VCaP (cell line): ENCODE data around the gene SLC2A6.

Experiments used
- H3K27ac ChIP-seq: fragments of 450-650 bp; 2 replicates; pipeline ENCODE4 v1.5.1; 2017
- CTCF ChIP-seq: fragments of 450-650 bp; conservative IDR thresholded peaks from 2 replicates; pipeline ENCODE4 v1.5.1; 2017; ENCODE audit warnings: mild to moderate bottlenecking, moderate library complexity

The SLC2A6 gene

DNA sequence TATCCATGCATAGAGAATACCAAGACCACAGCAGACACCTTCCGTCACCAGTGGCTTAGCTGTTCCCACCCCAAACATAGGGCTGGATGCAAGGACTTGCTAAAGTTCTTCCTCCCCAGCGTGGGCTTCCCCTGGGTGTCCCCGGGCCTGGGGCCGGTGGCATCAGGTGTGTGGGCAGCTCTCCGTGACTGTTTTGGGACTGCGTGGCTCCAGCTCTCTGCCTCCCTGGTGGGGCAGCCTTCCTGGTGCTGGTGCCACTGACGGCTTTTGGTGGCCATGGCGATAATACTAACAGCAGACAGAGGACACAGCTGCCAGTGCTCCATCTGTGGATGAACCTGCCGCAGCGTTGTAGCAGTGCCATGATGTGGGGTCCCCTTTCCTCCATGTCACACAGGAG lies 14.3 kb downstream of the SLC2A6 start:
- TF ChIP-seq CTCF = no peak
- no peak overlapping the region for H3K27ac ChIP-seq

DNA sequence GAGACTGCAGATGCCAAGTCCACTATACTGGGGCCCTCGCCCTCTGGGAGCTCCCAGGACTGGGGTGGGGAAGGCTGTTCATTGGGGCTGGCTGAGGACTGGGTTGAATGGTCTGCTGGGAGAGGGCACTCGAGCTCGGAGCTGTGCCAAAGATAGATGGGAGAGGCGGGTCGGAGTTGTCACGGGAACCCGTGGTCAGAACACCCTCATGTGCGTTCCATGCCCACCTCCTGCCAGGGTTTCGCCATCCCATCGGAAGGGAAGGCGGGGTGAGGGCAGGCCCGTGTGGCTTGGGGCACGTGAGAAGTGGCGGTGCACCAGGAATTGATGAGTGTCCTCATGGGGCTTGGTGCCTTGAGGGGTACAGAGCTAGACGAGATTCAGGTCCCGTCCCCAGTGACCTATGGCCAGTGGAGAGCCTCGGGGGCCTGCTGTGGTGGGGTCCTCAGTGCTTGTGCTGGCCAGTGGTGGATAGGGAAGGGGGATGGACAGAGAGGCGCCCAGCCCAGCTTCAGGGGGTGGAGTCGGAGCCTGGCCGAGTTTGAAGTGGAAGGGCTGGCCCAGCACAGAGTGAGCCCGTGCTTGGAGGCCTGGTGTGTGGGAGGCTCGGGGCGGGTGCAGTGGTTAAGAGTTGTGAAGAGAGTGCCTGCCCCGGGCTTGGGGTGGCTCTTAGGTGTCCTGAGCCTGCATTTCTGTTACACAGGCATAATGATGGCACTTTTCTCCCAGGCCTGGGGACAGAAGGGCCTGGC lies 14.9 kb downstream of the SLC2A6 start:
- TF ChIP-seq CTCF = no peak
- no peak overlapping the region for H3K27ac ChIP-seq

DNA sequence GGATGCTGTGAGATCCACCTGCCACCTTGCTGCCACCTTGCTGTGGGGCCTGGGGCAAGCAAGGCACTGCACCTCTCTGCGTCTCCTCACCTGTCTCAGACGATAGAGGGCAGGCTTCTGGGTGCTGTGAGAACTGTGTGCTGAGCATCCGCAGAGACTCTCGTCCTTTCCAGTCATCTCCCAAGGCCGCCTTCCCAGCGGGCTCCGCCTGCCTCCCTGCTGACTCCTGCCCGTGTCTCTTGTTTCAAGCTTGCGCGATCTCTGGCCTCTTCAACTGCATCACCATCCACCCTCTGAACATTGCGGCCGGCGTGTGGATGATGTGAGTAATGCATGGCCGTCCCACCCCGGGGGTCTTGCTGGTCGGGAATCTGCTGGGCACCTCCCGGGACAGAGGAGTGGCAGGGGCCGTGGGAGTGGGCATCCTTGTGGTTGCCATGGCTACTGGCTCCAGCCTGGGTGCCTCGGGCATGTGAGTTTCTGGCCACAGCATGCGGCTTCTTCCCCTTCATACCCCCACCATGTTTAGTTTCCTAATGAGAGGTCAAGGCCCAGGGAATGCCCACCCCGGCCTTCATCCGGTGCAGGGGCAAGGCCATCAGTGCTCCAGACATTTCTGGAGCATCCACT lies 15.6 kb downstream of the SLC2A6 start:
- TF ChIP-seq CTCF = peak; percentile 62
- no peak overlapping the region for H3K27ac ChIP-seq

GRCh38 chr9:133461975-133462374 lies 16.9 kb downstream of the SLC2A6 start:
- TF ChIP-seq CTCF = no peak
- peak overlapping the region; percentile 98 for H3K27ac ChIP-seq

- peak overlapping the region; percentile 98 for H3K27ac ChIP-seq
- TF ChIP-seq CTCF = no peak
Observed at GRCh38 chr9:133460405-133461175, 18.3 kb downstream of the SLC2A6 start.

DNA sequence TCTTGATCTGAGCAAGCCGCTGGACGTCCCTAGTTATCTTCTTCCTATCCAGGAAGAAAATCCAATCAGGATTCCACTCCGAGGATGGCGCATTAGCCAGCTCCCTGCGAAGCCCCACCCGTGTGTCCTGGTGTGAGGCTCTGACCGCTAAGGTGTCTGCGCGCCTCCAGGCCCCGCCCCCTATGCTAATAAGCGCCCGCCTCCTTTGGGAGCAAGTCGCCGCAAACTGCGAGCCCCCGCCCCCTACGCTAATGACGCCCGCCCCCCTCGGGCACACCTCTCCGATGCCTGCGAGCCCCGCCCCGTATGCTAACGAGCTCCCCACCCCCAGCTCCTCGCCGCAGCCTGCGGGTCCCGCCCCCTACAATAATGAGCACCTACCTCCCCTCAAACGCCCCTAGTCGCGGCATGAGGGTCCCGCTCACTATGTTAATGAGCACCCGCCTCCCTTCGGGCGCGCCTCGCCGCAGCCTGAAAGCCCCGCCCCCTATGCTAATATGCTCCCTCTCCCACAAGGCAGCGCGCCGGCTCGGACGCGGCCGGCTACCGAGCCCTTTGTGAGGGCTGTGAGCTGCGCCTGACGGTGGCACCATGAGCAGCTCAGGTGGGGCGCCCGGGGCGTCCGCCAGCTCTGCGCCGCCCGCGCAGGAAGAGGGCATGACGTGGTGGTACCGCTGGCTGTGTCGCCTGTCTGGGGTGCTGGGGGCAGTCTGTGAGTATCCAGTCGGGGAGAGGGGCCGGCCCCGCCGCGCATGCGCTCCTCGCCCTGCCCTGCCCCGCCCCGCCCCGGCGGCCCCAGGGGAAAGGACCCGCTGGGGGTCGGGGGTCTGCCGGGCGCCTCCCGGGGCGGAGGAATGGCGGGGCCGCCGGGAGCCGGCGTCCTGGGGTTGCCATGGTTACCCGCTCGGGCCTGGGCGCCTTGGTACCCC lies 19.2 kb downstream of the SLC2A6 start, which contains the start of gene CACFD1:
TSS of gene CACFD1 (plus strand) at position 503 of the 929 bp plus-strand sequence. CDS start at position 592, 89 bp downstream.
- peak within 1 kb of the TSS; percentile 98 for H3K27ac ChIP-seq
- TF ChIP-seq CTCF = no peak
